GM12892 (cell line): Measurements from ENCODE around the gene FOSL2.

Experiments
- POLR2A ChIP-seq: IDR thresholded peaks from 2 replicates; pipeline ENCODE4 v1.6.1; 2011; ENCODE audit warnings: low read depth, low read length, control low read depth
- POLR2AphosphoS5 ChIP-seq: IDR thresholded peaks from 2 replicates; pipeline ENCODE4 v1.6.1; 2011; ENCODE audit warnings: low read depth, low read length, control low read depth
- TAF1 ChIP-seq: IDR thresholded peaks from 2 replicates; pipeline ENCODE4 v1.6.1; 2011; ENCODE audit warnings: low read depth, mild to moderate bottlenecking, control low read depth, low read length, borderline replicate concordance

DNA sequence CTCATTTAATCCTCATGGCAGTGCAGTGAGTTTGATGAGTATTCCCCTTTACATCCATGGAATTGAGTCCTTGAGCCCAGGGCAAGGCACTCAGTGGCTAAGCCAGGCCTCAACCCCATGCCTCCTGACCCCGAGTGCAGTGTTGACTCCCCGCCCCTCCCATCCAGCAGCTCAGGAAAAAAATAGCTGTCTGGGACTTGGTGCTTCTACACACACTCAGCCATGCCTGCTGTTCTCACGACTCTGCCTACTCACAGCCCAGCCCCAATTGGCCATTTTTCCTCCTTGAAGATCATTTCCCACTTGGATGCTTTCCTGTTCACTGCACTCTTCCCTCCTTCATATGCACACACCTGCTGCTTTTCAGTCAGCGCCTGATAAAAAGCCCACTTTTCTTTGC, 8.8 kb downstream of the FOSL2 start:
- TF ChIP-seq POLR2A (no peak), POLR2AphosphoS5 (no peak), TAF1 (no peak)
